Activated CD4-positive, alpha-beta T cell treated with anti-CD3 and anti-CD28 coated beads, Interleukin-2, Interleukin-4, amounts not matched to agents 100 ng/mL and 50 ng/mL, durations not matched to agents 16 hours and 8 hours (primary cell): ENCODE data around the gene KCNE1.
"Not testable (repeated sequence)": the region's sequence is repeated elsewhere in the genome, so short reads cannot be mapped to it uniquely, and the experiment has no call there.

ENCODE experiments used
- DNase-seq: peaks from one replicate; pipeline ENCODE4 v3.0.0-alpha.2; 2020; ENCODE audit warnings: low spot score

Gene KCNE1

GRCh38 chr21:34417448-34418077 is 94.4 kb downstream of the KCNE1 start:
- DNase-seq: not testable (repeated sequence)

- not testable (repeated sequence) for DNase-seq
Measured at GRCh38 chr21:34407294-34407693, 104.7 kb downstream of the KCNE1 start.

GRCh38 chr21:34406676-34407075 is 105.3 kb downstream of the KCNE1 start:
- not testable (repeated sequence) for DNase-seq

- not testable (repeated sequence) for DNase-seq
Measured at GRCh38 chr21:34406102-34406501, 105.9 kb downstream of the KCNE1 start.

- DNase-seq: not testable (repeated sequence)
Measured at GRCh38 chr21:34405686-34406085, 106.3 kb downstream of the KCNE1 start.

- not testable (repeated sequence) for DNase-seq
Measured at GRCh38 chr21:34404742-34405141, 107.3 kb downstream of the KCNE1 start.

- DNase-seq: not testable (repeated sequence)
Measured at GRCh38 chr21:34400522-34400921, 111.5 kb downstream of the KCNE1 start.
